Measurements from ENCODE around the gene GRAMD2B. TPM values are rescaled to one million over a fixed set of nuclear protein-coding genes. Genes with fewer than 3 reads are reported as not detected.
"Not testable (repeated sequence)": the region's sequence is repeated elsewhere in the genome, so short reads cannot be mapped to it uniquely, and the experiment has no call there.

The GRAMD2B gene
- total and polyA plus RNA-seq, 2 experiments from 2014 or later: 90.4 to 128 TPM

- TF ChIP-seq EZH2 (IDR thresholded peaks at IDR 0.05; ENCODE audit: insufficient read depth, poor library complexity, severe bottlenecking): no peak
- no peak for TF ChIP-seq EZH2phosphoT487 (IDR thresholded peaks at IDR 0.05; ENCODE audit: insufficient read depth, low read depth)
- DNase-seq: peak; percentile 68
- Histone ChIP-seq H3K4me2 (ENCODE audit: unreplicated experiment) (peak overlapping the region; percentile 1), H3K9me3 (ENCODE audit: low read depth) (no peaks in the 10 kb centered on the region), H3K36me3 (ENCODE audit: low read depth) (no peaks in the 10 kb centered on the region), H3K4me3 (no peak overlapping the region), H3K9me2 (ENCODE audit: insufficient read depth) (no peaks in the 10 kb centered on the region), H2AFZ (no peak overlapping the region), H3K4me1 (ENCODE audit: insufficient read depth) (peaks cover 31% of the 10 kb centered on the region), H3F3A (ENCODE audit: insufficient read depth) (peaks cover 18% of the 10 kb centered on the region), H3K9ac (no peak overlapping the region), H3K79me2 (ENCODE audit: insufficient read depth) (no peaks in the 10 kb centered on the region), H4K20me1 (ENCODE audit: insufficient read depth) (no peaks in the 10 kb centered on the region), H3K27ac (0 out of 2 replicates have a peak overlapping the region, but pooled peaks have one; percentile 16), H3K27me3 (replicated peaks; ENCODE audit: insufficient read depth) (no peaks in the 10 kb centered on the region)
- in situ Hi-C loops (cut with MboI): no loop called here
- 4 to 5% methylated on average over 1 of the region's 1 CpG for WGBS, 2 experiments (ENCODE audit: low coverage in 1 of 2, low lambda C conversion rate in 2 of 2, missing lambda C conversion rate in 2 of 2)
Measured at GRCh38 chr5:126516133-126516532, 92.9 kb downstream of the GRAMD2B start.

DNA sequence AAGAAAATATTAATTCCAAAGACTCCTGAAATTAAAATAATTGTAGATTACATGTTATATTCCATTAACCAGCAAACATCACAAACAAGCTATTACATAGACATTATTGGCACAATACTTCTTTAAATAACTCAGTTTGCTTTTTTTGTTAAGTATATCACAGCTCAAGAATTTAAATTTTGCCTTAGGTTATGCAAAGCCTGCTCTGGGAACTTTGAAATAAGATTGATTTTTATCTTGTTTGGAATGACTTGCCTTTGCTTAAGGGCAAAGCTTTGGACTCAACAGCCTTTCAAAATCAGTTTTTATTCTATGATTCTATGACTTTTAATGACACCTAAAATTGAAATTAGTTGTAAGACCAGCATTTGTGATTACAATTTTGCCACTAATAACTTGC, 93.6 kb downstream of the GRAMD2B start:
- DNase-seq: peak; percentile 39
- Histone ChIP-seq H3K9me2 (ENCODE audit: insufficient read depth) (no peaks in the 10 kb centered on the region), H3K27me3 (replicated peaks; ENCODE audit: insufficient read depth) (no peaks in the 10 kb centered on the region), H4K20me1 (ENCODE audit: insufficient read depth) (no peaks in the 10 kb centered on the region), H3K4me2 (ENCODE audit: unreplicated experiment) (peak overlapping the region; percentile 1), H3K4me1 (ENCODE audit: insufficient read depth) (peaks cover 31% of the 10 kb centered on the region), H3K4me3 (no peak overlapping the region), H3F3A (ENCODE audit: insufficient read depth) (peaks cover 18% of the 10 kb centered on the region), H3K9ac (no peak overlapping the region), H2AFZ (no peak overlapping the region), H3K36me3 (ENCODE audit: low read depth) (no peaks in the 10 kb centered on the region), H3K9me3 (ENCODE audit: low read depth) (no peaks in the 10 kb centered on the region), H3K79me2 (ENCODE audit: insufficient read depth) (no peaks in the 10 kb centered on the region), H3K27ac (no peak overlapping the region)
- TF ChIP-seq EZH2phosphoT487 (IDR thresholded peaks at IDR 0.05; ENCODE audit: insufficient read depth, low read depth): no peak
- no peak for TF ChIP-seq EZH2 (IDR thresholded peaks at IDR 0.05; ENCODE audit: insufficient read depth, poor library complexity, severe bottlenecking)
- in situ Hi-C loops (cut with MboI): no loop called here

- H3K4me3 ChIP-seq; H3K4me2 ChIP-seq (ENCODE audit: unreplicated experiment); H3K79me2 ChIP-seq (ENCODE audit: insufficient read depth); H3K9me3 ChIP-seq (ENCODE audit: low read depth); H4K20me1 ChIP-seq (ENCODE audit: insufficient read depth); H3K27me3 ChIP-seq (replicated peaks; ENCODE audit: insufficient read depth); in situ Hi-C loops (cut with MboI); H3K27ac ChIP-seq; H3K36me3 ChIP-seq (ENCODE audit: low read depth); H2AFZ ChIP-seq; H3K9me2 ChIP-seq (ENCODE audit: insufficient read depth); H3K9ac ChIP-seq: not testable (repeated sequence)
- H3F3A ChIP-seq (ENCODE audit: insufficient read depth): peaks cover 18% of the 10 kb centered on the region
- 58 to 62% methylated on average over 4 of the region's 4 CpGs for WGBS, 2 experiments (ENCODE audit: low coverage in 1 of 2, low lambda C conversion rate in 2 of 2, missing lambda C conversion rate in 2 of 2)
- peaks cover 31% of the 10 kb centered on the region for H3K4me1 ChIP-seq (ENCODE audit: insufficient read depth)
- peak; percentile 15 for DNase-seq
Measured at GRCh38 chr5:126519223-126519622, 96.0 kb downstream of the GRAMD2B start.

- in situ Hi-C loops (cut with MboI): no loop called here
- Histone ChIP-seq H3K9ac (no peak overlapping the region), H3K4me3 (0 out of 2 replicates have a peak overlapping the region, but pooled peaks have one; percentile 6), H3K4me2 (ENCODE audit: unreplicated experiment) (peak overlapping the region; percentile 55), H3K27ac (no peak overlapping the region), H3K27me3 (replicated peaks; ENCODE audit: insufficient read depth) (no peaks in the 10 kb centered on the region), H3K9me3 (ENCODE audit: low read depth) (no peaks in the 10 kb centered on the region), H3K4me1 (ENCODE audit: insufficient read depth) (peaks cover 31% of the 10 kb centered on the region), H3K9me2 (ENCODE audit: insufficient read depth) (no peaks in the 10 kb centered on the region), H3K79me2 (ENCODE audit: insufficient read depth) (no peaks in the 10 kb centered on the region), H4K20me1 (ENCODE audit: insufficient read depth) (no peaks in the 10 kb centered on the region), H3F3A (ENCODE audit: insufficient read depth) (peaks cover 18% of the 10 kb centered on the region), H2AFZ (peak overlapping the region; percentile 24), H3K36me3 (ENCODE audit: low read depth) (no peaks in the 10 kb centered on the region)
- TF ChIP-seq EZH2 (IDR thresholded peaks at IDR 0.05; ENCODE audit: insufficient read depth, poor library complexity, severe bottlenecking) (no peak), EZH2phosphoT487 (IDR thresholded peaks at IDR 0.05; ENCODE audit: insufficient read depth, low read depth) (no peak)
- WGBS, 2 experiments (ENCODE audit: low coverage in 1 of 2, low lambda C conversion rate in 2 of 2, missing lambda C conversion rate in 2 of 2): 51 to 53% methylated on average over 6 of the region's 6 CpGs
- DNase-seq: peak; percentile 40
Measured at GRCh38 chr5:126519637-126520592, 96.7 kb downstream of the GRAMD2B start.

Data from GM23248 (cell line).